NCI-H2171 treated with DMSO at 0.1 percent for 48 hours (cell line): ENCODE measurements around the gene CCDC93.

ENCODE experiments used
- DNase-seq: peaks from one replicate; lab custom pipeline; 2025; lab: John Stamatoyannopoulos, UW

Gene CCDC93

GRCh38 chr2:118013724-118014491 lies at the start of gene CCDC93:
CCDC93 (minus strand) TSS chr2:118014070; CDS start chr2:118013995, 75 bp downstream.
- DNase-seq: peak; percentile 72

GRCh38 chr2:118062669-118063068 lies 48.8 kb upstream of the CCDC93 start:
- DNase-seq: no peak

- no peak for DNase-seq
These were observed 48.2 kb upstream of the CCDC93 start for GRCh38 chr2:118062048-118062447.

GRCh38 chr2:118061135-118061955 lies 47.5 kb upstream of the CCDC93 start:
- no peak for DNase-seq

- DNase-seq: no peak
These were observed 46.1 kb upstream of the CCDC93 start for GRCh38 chr2:118059919-118060478.

GRCh38 chr2:118058951-118059350 lies 45.1 kb upstream of the CCDC93 start:
- no peak for DNase-seq

- no peak for DNase-seq
These were observed 42.9 kb upstream of the CCDC93 start for GRCh38 chr2:118056801-118057200.

GRCh38 chr2:118056165-118056534 lies 42.3 kb upstream of the CCDC93 start:
- no peak for DNase-seq

GRCh38 chr2:118055512-118056164 lies 41.8 kb upstream of the CCDC93 start:
- DNase-seq: no peak

- DNase-seq: no peak
These were observed 40.5 kb upstream of the CCDC93 start for GRCh38 chr2:118054213-118055008.

- no peak for DNase-seq
These were observed 39.8 kb upstream of the CCDC93 start for GRCh38 chr2:118053681-118054080.

- DNase-seq: no peak
These were observed 38.6 kb upstream of the CCDC93 start for GRCh38 chr2:118052474-118052873.

- DNase-seq: no peak
These were observed 38.0 kb upstream of the CCDC93 start for GRCh38 chr2:118051826-118052358.

GRCh38 chr2:118050974-118051373 lies 37.1 kb upstream of the CCDC93 start:
- no peak for DNase-seq

GRCh38 chr2:118050386-118050785 lies 36.5 kb upstream of the CCDC93 start:
- no peak for DNase-seq

- DNase-seq: no peak
These were observed 35.9 kb upstream of the CCDC93 start for GRCh38 chr2:118049816-118050140.

- no peak for DNase-seq
These were observed 35.4 kb upstream of the CCDC93 start for GRCh38 chr2:118049140-118049815.

GRCh38 chr2:118048401-118048800 lies 34.5 kb upstream of the CCDC93 start:
- no peak for DNase-seq

- DNase-seq: no peak
These were observed 33.5 kb upstream of the CCDC93 start for GRCh38 chr2:118047380-118047826.

- DNase-seq: peak; percentile 53
These were observed 32.9 kb upstream of the CCDC93 start for GRCh38 chr2:118046634-118047210.
